Stomach (tissue), 4 donors: Measurements from ENCODE around the gene PDILT.

Source experiments
- CTCF ChIP-seq, 7 experiments: fragments of 450-650 bp in 4 of 7; fragments of 200-600 bp in 3 of 7; sonication (generic) in 3 of 7; IDR thresholded peaks; one replicate each; pipeline ENCODE4 v1.5.1; 2016 to 2019; ENCODE audit warnings: antibody characterized with exemption in 7 of 7, control low read depth in 2 of 7, mild to moderate bottlenecking in 1 of 7
- POLR2A ChIP-seq, 4 donors: fragments of 450-650 bp; IDR thresholded peaks; one replicate each; pipeline ENCODE4 v1.6.1; 2016; ENCODE audit warnings: antibody characterized with exemption in 4 of 4, control low read depth in 2 of 4, mild to moderate bottlenecking in 1 of 4, moderate library complexity in 1 of 4

DNA sequence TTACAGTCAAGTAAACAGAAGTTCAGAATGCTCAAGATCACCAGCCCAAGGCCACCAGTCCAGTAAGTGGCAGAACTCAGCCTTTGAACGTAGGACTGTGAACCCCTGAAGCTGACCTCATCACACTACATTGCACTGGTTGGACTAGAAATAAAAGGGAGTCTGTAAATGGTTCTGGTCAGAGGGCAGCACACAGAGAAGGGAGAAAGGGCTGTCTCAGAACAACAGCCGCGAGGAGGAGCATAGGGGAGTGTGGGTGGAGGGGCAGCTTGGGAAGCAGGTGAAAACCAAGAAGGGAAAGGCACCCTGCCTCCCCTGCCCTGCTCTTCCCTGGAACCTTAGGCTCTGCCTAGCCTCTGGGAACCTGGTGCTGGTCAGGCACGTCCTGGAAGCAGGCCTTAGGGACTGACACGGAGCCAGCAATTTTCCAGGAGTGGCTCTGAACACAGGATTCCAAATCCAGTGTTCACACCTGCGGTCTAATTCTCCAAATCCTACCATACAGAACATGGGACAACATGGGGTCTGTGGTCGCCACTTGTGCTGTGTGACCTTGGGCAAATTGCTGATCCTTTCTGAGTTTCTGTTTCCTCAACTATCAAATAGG is 7.0 kb downstream of the PDILT start:
- TF ChIP-seq POLR2A (IDR thresholded peaks at IDR 0.05): no peak
- no peak for TF ChIP-seq CTCF (IDR thresholded peaks at IDR 0.05)
